ENCODE data around the gene AFG1L.

- TF ChIP-seq CTCF (IDR thresholded peaks at IDR 0.05; ENCODE audit: insufficient read depth, low read length) (no peak), POLR2AphosphoS5 (IDR thresholded peaks at IDR 0.05; ENCODE audit: low read depth) (no peak)
These were observed 139.4 kb downstream of the AFG1L start for GRCh38 chr6:108434222-108434621.

Data from HL-60 (cell line).